WTC11 (cell line): ENCODE measurements around the gene PTPN4. TPM values are rescaled to one million over a fixed set of nuclear protein-coding genes. Genes with fewer than 3 reads are reported as not detected.
A peak's percentile ranks its signal among the peaks of the same experiment; 100 is the strongest.

Source experiments
- ATAC-seq: fragments of 200-7000 bp; cut with Tn5 transposase; 2 replicates; pipeline ENCODE4 v1.10.0; 2021; ENCODE audit warnings: mild to moderate bottlenecking, moderate library complexity
- CTCF ChIA-PET: fragments of 300-600 bp; sonication (Branson Sonifier 250); formaldehyde crosslinking; loops from one replicate; lab custom pipeline; 2021; ENCODE audit warnings: antibody characterized with exemption; lab: Charles Lee
- POLR2A ChIA-PET: fragments of 350-600 bp; sonication (Branson Sonifier 250); formaldehyde crosslinking; loops from one replicate; lab custom pipeline; 2021; ENCODE audit warnings: antibody characterized with exemption; lab: Charles Lee
- DNase-seq: peaks from one replicate; pipeline ENCODE4 v3.0.0; 2021; ENCODE audit warnings: low spot score
- H3K27ac Mint-ChIP-seq: 2 replicates; pipeline ENCODE4 v1.8.0; 2021; ENCODE audit warnings: mixed read lengths
- H3K27me3 Mint-ChIP-seq: 2 replicates; pipeline ENCODE4 v1.8.0; 2021; ENCODE audit warnings: low read depth, mild to moderate bottlenecking, moderate library complexity, mixed read lengths
- H3K36me3 Mint-ChIP-seq: 2 replicates; pipeline ENCODE4 v1.8.0; 2021; ENCODE audit warnings: mixed read lengths
- H3K4me1 Mint-ChIP-seq: 2 replicates; pipeline ENCODE4 v1.8.0; 2022; ENCODE audit warnings: mixed read lengths
- H3K4me3 Mint-ChIP-seq: 2 replicates; pipeline ENCODE4 v1.8.0; 2021; ENCODE audit warnings: mild to moderate bottlenecking, moderate library complexity, mixed read lengths
- H3K9me3 Mint-ChIP-seq: 2 replicates; pipeline ENCODE4 v1.8.0; 2021; ENCODE audit warnings: mixed read lengths
- ATF1 ChIP-seq: sonication (generic); formaldehyde crosslinking; IDR thresholded peaks from 2 replicates; pipeline ENCODE4 v1.8.1; 2023; ENCODE audit warnings: mild to moderate bottlenecking, moderate library complexity, missing genetic modification reagents
- ELF4 ChIP-seq: sonication (generic); formaldehyde crosslinking; IDR thresholded peaks from 2 replicates; pipeline ENCODE4 v1.8.1; 2022; ENCODE audit warnings: low read depth, mild to moderate bottlenecking, moderate library complexity, missing genetic modification reagents
- EMX1 ChIP-seq: fragments of 250-450 bp; sonication (Bioruptor Pico); IDR thresholded peaks from 2 replicates; pipeline ENCODE4 v1.8.0; 2021; ENCODE audit warnings: mild to moderate bottlenecking
- GABPB1 ChIP-seq: sonication (generic); formaldehyde crosslinking; IDR thresholded peaks from 2 replicates; pipeline ENCODE4 v1.8.1; 2023; ENCODE audit warnings: mild to moderate bottlenecking, missing genetic modification reagents
- MYBL2 ChIP-seq: sonication (generic); formaldehyde crosslinking; IDR thresholded peaks from 2 replicates; pipeline ENCODE4 v1.8.1; 2023; ENCODE audit warnings: mild to moderate bottlenecking, moderate library complexity, missing genetic modification reagents
- RORB ChIP-seq: fragments of 250-450 bp; sonication (Bioruptor Pico); IDR thresholded peaks from 2 replicates; pipeline ENCODE4 v1.9.0; 2021; ENCODE audit warnings: mild to moderate bottlenecking
- TCF7 ChIP-seq: sonication (generic); formaldehyde crosslinking; IDR thresholded peaks from 2 replicates; pipeline ENCODE4 v1.8.0; 2022; ENCODE audit warnings: mild to moderate bottlenecking, low read depth, missing genetic modification reagents, moderate library complexity
- ZNF121 ChIP-seq: sonication (generic); formaldehyde crosslinking; IDR thresholded peaks from 2 replicates; pipeline ENCODE4 v1.8.0; 2023; ENCODE audit warnings: missing genetic modification reagents
- total RNA-seq: library from RNA; stranded (reverse); gene quantifications from 3 replicates; pipeline ENCODE4 v1.2.3, GENCODE V29; 2021
- TF ChIP-seq, protein P1 (sequence below): fragments of 250-450 bp; sonication (Bioruptor Pico); IDR thresholded peaks from 2 replicates; pipeline ENCODE4 v1.9.0; 2021; ENCODE audit warnings: moderate library complexity, mild to moderate bottlenecking, inconsistent platforms, borderline replicate concordance
- TF ChIP-seq, protein P2 (sequence below): sonication (generic); formaldehyde crosslinking; IDR thresholded peaks from 2 replicates; pipeline ENCODE4 v1.8.1; 2023; ENCODE audit warnings: mild to moderate bottlenecking, missing genetic modification reagents, moderate library complexity
- TF ChIP-seq, protein P3 (sequence below): fragments of 250-450 bp; sonication (Bioruptor Pico); IDR thresholded peaks from 2 replicates; pipeline ENCODE4 v1.9.0; 2021; ENCODE audit warnings: mild to moderate bottlenecking, borderline replicate concordance
- TF ChIP-seq, protein P4 (sequence below): fragments of 250-450 bp; sonication (Bioruptor Pico); IDR thresholded peaks from 2 replicates; pipeline ENCODE4 v1.9.0; 2021; ENCODE audit warnings: mild to moderate bottlenecking
- TF ChIP-seq, protein P5 (sequence below): sonication (generic); formaldehyde crosslinking; IDR thresholded peaks from 2 replicates; pipeline ENCODE4 v1.8.0; 2022; ENCODE audit warnings: mild to moderate bottlenecking, missing genetic modification reagents
- TF ChIP-seq, protein P6 (sequence below): sonication (generic); formaldehyde crosslinking; conservative IDR thresholded peaks from 2 replicates; pipeline ENCODE4 v1.8.1; 2023; ENCODE audit warnings: mild to moderate bottlenecking, low read depth, missing genetic modification reagents, moderate library complexity
- TF ChIP-seq, protein P7 (sequence below): fragments of 250-450 bp; sonication (Bioruptor Pico); IDR thresholded peaks from 2 replicates; pipeline ENCODE4 v1.8.0; 2021; ENCODE audit warnings: mild to moderate bottlenecking

The PTPN4 gene
- total RNA-seq, 1 experiment from 2014 or later, result 85.8 TPM

DNA sequence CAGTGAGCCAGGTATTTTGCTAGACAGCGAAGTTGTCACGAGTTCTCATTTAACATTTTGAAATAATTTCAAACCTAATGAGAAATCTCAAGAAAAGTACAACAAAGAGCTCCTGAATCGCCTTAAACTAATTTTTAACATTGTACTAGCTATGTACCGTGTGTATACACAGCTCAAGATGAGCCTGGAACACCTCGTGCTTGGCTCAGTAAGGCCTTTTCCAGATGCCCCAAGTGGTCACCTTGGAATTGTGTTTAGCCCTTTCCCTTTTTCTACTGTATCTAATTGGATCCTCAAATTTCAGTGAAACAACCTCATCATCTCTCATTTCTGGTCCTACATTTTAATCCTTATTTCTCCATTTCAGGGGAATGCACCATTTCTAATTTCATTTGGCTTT, 7.2 kb downstream of the PTPN4 start:
- DNase-seq, result no peak
- no peak for TF ChIP-seq ZNF121
- TF ChIP-seq, protein P1, sequence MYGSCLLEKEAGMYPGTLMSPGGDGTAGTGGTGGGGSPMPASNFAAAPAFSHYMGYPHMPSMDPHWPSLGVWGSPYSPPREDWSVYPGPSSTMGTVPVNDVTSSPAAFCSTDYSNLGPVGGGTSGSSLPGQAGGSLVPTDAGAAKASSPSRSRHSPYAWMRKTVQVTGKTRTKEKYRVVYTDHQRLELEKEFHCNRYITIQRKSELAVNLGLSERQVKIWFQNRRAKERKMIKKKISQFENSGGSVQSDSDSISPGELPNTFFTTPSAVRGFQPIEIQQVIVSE (CRISPR knock-in tag), result no peak
- CTCF ChIA-PET, result interaction anchor here (0.5 to 0.9 kb wide), 3 partner anchors 16 to 240 kb away, joined by 3 to 5 read pairs (median 4); no protein-coding TSS in a partner anchor
- no peaks in the 10 kb centered on the region for H3K9me3 Mint-ChIP-seq
- H3K36me3 Mint-ChIP-seq, result no peaks in the 10 kb centered on the region
- no peak overlapping the region for H3K4me3 Mint-ChIP-seq
- H3K27ac Mint-ChIP-seq, result no peak overlapping the region
- H3K27me3 Mint-ChIP-seq, result no peaks in the 10 kb centered on the region
- H3K4me1 Mint-ChIP-seq, result peaks cover 50% of the 10 kb centered on the region
- POLR2A ChIA-PET, result interaction anchor here (1.1 kb wide), 1 partner anchor 57 kb away, joined by 3 read pairs; no protein-coding TSS in a partner anchor
- peak; percentile 71 for ATAC-seq

DNA sequence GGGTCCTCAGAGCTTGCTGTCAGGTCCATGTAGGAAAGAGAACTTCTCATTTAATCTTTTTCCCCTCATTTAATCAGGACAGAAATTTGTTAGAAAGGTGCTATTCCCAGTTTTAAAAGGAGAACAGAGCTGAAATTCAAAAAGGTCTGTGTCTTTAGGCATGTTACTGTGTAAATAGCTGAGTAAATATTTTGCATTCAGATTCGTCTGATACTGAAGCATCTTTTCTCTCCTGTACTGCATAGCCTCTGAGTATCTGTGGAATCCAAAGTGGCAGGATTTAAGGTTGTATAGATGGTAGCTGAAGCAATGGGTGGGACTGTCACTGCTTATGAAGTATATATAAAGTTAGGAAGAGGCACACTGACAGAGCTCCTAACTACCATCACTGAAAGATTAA, 9.0 kb downstream of the PTPN4 start:
- no peaks in the 10 kb centered on the region for H3K36me3 Mint-ChIP-seq
- ATAC-seq (no peak), DNase-seq (no peak)
- H3K27ac Mint-ChIP-seq, result no peak overlapping the region
- H3K4me1 Mint-ChIP-seq, result peaks cover 38% of the 10 kb centered on the region
- no peak overlapping the region for H3K4me3 Mint-ChIP-seq
- no peaks in the 10 kb centered on the region for H3K27me3 Mint-ChIP-seq
- TF ChIP-seq MYBL2 (CRISPR knock-in tag) (no peak), EMX1 (CRISPR knock-in tag) (no peak), RORB (no peak), TCF7 (CRISPR knock-in tag) (no peak), ELF4 (no peak), ATF1 (CRISPR knock-in tag) (no peak), GABPB1 (CRISPR knock-in tag) (no peak)
- TF ChIP-seq, protein P2, sequence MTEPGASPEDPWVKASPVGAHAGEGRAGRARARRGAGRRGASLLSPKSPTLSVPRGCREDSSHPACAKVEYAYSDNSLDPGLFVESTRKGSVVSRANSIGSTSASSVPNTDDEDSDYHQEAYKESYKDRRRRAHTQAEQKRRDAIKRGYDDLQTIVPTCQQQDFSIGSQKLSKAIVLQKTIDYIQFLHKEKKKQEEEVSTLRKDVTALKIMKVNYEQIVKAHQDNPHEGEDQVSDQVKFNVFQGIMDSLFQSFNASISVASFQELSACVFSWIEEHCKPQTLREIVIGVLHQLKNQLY, result no peak
- TF ChIP-seq, protein P3, sequence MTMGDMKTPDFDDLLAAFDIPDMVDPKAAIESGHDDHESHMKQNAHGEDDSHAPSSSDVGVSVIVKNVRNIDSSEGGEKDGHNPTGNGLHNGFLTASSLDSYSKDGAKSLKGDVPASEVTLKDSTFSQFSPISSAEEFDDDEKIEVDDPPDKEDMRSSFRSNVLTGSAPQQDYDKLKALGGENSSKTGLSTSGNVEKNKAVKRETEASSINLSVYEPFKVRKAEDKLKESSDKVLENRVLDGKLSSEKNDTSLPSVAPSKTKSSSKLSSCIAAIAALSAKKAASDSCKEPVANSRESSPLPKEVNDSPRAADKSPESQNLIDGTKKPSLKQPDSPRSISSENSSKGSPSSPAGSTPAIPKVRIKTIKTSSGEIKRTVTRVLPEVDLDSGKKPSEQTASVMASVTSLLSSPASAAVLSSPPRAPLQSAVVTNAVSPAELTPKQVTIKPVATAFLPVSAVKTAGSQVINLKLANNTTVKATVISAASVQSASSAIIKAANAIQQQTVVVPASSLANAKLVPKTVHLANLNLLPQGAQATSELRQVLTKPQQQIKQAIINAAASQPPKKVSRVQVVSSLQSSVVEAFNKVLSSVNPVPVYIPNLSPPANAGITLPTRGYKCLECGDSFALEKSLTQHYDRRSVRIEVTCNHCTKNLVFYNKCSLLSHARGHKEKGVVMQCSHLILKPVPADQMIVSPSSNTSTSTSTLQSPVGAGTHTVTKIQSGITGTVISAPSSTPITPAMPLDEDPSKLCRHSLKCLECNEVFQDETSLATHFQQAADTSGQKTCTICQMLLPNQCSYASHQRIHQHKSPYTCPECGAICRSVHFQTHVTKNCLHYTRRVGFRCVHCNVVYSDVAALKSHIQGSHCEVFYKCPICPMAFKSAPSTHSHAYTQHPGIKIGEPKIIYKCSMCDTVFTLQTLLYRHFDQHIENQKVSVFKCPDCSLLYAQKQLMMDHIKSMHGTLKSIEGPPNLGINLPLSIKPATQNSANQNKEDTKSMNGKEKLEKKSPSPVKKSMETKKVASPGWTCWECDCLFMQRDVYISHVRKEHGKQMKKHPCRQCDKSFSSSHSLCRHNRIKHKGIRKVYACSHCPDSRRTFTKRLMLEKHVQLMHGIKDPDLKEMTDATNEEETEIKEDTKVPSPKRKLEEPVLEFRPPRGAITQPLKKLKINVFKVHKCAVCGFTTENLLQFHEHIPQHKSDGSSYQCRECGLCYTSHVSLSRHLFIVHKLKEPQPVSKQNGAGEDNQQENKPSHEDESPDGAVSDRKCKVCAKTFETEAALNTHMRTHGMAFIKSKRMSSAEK, result no peak
- TF ChIP-seq, protein P4, sequence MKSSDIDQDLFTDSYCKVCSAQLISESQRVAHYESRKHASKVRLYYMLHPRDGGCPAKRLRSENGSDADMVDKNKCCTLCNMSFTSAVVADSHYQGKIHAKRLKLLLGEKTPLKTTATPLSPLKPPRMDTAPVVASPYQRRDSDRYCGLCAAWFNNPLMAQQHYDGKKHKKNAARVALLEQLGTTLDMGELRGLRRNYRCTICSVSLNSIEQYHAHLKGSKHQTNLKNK (CRISPR knock-in tag), result no peak
- TF ChIP-seq, protein P5, sequence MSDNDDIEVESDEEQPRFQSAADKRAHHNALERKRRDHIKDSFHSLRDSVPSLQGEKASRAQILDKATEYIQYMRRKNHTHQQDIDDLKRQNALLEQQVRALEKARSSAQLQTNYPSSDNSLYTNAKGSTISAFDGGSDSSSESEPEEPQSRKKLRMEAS, result no peak
- TF ChIP-seq, protein P6, sequence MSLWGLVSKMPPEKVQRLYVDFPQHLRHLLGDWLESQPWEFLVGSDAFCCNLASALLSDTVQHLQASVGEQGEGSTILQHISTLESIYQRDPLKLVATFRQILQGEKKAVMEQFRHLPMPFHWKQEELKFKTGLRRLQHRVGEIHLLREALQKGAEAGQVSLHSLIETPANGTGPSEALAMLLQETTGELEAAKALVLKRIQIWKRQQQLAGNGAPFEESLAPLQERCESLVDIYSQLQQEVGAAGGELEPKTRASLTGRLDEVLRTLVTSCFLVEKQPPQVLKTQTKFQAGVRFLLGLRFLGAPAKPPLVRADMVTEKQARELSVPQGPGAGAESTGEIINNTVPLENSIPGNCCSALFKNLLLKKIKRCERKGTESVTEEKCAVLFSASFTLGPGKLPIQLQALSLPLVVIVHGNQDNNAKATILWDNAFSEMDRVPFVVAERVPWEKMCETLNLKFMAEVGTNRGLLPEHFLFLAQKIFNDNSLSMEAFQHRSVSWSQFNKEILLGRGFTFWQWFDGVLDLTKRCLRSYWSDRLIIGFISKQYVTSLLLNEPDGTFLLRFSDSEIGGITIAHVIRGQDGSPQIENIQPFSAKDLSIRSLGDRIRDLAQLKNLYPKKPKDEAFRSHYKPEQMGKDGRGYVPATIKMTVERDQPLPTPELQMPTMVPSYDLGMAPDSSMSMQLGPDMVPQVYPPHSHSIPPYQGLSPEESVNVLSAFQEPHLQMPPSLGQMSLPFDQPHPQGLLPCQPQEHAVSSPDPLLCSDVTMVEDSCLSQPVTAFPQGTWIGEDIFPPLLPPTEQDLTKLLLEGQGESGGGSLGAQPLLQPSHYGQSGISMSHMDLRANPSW, result no peak
- TF ChIP-seq, protein P7, sequence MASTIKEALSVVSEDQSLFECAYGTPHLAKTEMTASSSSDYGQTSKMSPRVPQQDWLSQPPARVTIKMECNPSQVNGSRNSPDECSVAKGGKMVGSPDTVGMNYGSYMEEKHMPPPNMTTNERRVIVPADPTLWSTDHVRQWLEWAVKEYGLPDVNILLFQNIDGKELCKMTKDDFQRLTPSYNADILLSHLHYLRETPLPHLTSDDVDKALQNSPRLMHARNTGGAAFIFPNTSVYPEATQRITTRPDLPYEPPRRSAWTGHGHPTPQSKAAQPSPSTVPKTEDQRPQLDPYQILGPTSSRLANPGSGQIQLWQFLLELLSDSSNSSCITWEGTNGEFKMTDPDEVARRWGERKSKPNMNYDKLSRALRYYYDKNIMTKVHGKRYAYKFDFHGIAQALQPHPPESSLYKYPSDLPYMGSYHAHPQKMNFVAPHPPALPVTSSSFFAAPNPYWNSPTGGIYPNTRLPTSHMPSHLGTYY, result no peak
- ChIA-PET POLR2A (interaction anchor here (0.6 to 1.8 kb wide), 3 partner anchors 9 to 30 kb away, joined by 3 to 7 read pairs (median 6); partner anchors contain the start of gene PTPN4), CTCF (interaction anchor here (1.3 kb wide), 3 partner anchors 15 to 66 kb away, joined by 3 to 4 read pairs (median 4); no protein-coding TSS in a partner anchor)
- no peaks in the 10 kb centered on the region for H3K9me3 Mint-ChIP-seq
